HG02981 (cell line): ENCODE results near the gene AGR2.

Source experiments
- ATAC-seq: cut with Tn5 transposase; IDR thresholded peaks from one replicate; pipeline ENCODE4 v1.9.1; 2021; ENCODE audit warnings: mild to moderate bottlenecking, moderate library complexity; ENCODE audit not compliant: unreplicated experiment

AGR2 gene

GRCh38 chr7:16813232-16813616 lies 8.4 kb upstream of the AGR2 start:
- ATAC-seq = no peak

DNA sequence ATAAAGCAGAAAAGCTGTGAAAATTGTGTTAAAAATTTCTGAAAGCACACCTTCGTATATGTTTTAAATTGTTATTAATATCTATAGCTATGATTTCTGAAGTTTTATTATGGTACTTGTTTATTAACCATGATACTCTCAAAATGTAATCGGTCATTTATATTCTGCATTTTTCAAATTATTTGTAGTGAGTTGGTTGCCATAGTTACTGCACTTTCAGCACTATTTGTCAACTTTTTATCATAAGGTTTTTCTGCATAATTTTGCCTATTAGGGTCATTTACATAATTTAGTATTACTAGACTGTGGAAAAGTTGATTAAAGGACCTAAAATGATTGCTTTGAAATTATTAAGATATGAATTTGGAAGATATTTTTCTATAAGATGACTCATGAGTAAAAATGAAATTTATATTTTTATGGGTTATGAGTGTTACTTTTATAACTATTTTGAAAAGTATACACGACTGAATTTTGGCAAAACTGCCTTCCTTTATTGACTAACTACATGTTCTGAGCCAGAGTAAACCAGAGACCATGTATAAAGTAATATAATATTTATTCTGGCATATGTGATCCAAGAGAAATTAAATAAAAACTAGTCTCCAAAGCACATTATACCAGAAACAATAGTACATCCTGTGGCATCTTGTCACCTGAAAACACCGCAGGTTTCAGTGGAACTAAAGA lies 7.9 kb upstream of the AGR2 start:
- no peak for ATAC-seq

DNA sequence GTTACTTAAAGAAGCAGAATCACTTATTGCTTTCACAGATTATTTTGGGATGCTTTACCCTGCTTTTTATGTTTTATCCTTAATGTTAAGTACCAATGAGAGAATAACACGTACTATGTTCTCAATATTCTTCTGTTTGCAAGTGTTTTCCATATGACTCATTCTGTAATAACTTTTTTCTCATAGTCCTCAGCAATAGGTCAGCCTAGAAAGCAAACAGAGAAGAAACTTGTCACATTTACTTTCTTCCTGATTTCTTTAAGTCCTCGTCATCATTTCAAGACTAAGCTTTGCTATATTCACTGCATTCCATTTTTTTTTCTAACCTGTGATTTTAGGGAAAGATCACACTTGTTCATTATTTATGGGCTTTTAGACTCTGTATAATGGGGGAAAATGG lies 6.8 kb upstream of the AGR2 start:
- ATAC-seq = no peak

GRCh38 chr7:16810573-16810972 lies 5.8 kb upstream of the AGR2 start:
- no peak for ATAC-seq

DNA sequence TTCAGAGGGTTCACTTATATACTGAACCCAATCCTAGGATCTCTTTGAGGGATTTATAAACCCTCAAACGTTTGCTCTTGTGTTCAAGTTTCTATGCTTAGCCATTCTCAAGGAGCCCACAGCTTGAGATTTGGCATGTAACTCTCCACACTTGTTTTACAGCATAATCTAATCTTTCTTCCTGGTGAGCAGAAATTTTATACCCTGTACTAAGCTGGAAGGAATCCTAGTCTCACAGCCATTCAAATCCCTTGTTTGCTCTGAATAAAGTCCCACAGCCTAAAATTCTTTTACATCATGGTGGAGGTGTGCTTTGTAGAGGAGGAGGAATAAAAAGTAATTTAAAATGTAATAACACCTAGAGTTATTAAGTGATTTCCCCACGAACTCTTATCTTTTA lies 5.3 kb upstream of the AGR2 start:
- ATAC-seq = no peak

- no peak for ATAC-seq
Observed at GRCh38 chr7:16805441-16805840, 642 bp upstream of the AGR2 start.

DNA sequence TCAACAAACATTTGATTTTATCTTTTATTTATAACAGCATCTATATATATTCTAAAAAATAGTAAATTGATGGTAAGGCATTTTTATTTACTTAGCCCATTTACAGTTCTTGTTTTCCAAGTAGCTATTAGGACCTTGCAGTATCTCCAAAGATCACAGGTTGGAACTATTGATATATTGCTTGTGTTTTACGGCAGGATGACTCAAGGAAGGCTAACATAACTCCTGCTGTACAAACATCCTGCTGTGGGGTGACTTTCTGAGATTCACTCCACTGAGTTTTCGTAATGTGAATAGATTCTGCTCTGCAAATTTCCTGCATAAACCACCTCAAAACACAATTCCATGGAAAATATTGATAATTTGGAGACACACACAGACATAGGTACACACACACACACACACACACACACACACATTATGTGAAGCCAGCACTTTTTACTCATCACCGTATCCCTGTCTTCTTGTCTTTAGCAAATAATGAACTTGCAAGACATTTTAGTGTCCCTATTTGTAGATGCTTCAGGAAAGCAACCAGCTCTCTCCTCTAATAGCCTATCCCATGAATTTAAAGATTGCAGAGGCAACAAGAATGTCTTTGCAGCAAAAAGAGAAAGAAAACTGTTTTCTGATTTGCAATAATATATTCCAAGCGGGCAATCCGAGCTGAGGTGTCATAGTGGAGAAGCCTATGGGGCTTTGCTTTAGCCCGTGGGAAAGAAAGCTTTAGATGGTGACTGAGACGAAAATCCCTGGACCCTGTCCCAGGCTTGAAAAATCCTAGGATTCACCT lies 722 bp downstream of the AGR2 start:
- no peak for ATAC-seq

DNA sequence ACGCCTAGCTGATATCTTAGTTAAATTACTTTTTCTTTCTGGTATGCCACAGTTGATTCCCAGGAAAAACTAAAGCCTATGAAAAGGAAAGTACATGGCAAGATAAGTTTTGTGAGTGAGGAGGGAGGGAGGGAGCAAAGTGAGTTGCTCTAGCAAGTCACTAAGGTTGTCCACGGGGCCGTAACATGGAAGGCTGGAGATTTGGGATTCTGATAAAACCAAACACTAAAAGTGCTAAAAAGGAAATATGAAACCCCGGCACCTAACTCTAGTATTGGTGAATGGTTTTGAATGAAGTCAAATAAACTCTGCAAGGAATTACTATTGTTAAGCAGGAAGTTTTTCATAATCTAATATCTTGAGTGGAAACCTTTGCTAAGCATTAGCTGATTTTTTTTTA lies 1.7 kb downstream of the AGR2 start:
- no peak for ATAC-seq

DNA sequence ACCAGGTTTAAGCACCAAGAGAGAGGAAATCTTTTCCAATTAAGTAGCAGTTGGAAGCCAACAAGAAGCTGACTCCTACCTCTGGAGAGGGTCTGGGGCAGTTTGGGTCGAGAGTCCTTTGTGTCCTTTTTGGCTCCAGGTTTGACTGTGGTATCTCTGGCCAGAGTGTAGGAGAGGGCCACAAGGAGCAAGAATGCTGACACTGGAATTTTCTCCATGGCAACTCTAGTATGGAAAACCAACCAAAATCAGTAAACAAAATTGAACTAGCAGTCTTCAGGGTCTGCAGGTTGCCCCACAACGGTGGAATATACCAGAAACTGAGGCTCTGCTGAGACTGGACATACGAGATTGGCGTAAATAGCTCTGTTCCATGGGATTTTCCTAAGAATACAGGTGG lies 3.2 kb downstream of the AGR2 start:
- ATAC-seq = no peak

- ATAC-seq = peak; percentile 76
Observed at GRCh38 chr7:16801111-16801542, 3.7 kb downstream of the AGR2 start.

DNA sequence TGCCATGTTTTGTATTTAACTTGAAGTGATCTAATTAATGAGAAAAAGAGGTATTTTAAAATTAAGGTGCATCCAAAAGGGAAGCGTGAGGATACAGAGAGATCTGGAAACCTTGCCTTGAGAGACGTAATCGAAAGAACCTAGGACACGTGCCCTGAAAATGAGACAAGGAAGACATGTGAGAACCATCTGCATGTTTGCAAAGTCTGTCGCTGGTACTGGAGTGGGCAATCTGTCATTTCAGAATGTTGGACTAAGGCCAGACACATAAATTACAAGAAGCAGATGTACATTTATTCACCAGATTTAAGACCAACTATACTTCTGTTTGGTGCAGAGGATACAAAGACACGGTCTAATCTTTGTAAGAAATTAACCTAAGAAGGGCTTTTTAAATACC lies 9.2 kb downstream of the AGR2 start:
- no peak for ATAC-seq

DNA sequence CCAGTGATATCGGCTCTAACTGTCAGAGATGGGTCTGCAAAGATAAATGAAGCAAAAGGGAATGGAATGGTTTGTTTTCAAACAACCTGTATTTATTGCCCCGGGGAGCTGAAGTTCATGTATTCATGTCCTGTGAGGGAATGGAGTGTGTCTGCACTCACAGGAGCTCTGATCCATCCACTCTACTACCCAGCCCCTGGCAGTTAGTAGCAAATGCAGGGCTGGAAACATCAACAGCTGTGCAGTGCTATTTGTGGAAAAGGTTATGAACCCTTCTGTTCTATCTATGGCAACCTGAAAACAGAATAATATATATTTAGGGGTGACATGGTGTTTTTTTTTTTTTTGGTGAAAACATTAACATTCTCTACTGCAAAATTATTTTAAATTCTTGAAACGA lies 9.8 kb downstream of the AGR2 start:
- no peak for ATAC-seq

- no peak for ATAC-seq
Observed at GRCh38 chr7:16791905-16792698, 12.7 kb downstream of the AGR2 start.

GRCh38 chr7:16791071-16791470 lies 13.7 kb downstream of the AGR2 start:
- no peak for ATAC-seq

- no peak for ATAC-seq
Observed at GRCh38 chr7:16787127-16787526, 17.7 kb downstream of the AGR2 start.

GRCh38 chr7:16786257-16786656 lies 18.5 kb downstream of the AGR2 start:
- ATAC-seq = no peak

- ATAC-seq = no peak
Observed at GRCh38 chr7:16785846-16786245, 19.0 kb downstream of the AGR2 start.

GRCh38 chr7:16785321-16785720 lies 19.5 kb downstream of the AGR2 start:
- ATAC-seq = no peak

DNA sequence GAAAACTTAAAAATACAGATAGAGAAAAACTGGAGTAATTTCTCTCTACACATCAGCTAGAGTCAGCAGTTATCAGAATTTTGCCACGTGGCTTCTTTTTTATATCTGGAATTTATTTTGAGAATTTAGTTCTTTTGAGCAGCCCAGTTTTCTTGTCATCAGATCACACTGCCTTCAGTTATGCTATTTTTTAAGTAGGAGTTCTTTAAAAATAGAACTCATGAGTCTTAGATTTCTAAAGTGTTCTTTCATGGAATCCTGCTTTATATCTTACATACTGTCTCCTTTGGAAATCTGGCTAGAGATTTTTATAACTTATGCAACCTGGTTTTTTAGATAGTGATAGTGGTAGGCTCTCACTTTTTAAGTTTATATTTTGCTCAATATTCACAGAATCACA lies 24.2 kb downstream of the AGR2 start:
- ATAC-seq = no peak

- no peak for ATAC-seq
Observed at GRCh38 chr7:16779051-16779450, 25.7 kb downstream of the AGR2 start.

GRCh38 chr7:16778476-16778875 lies 26.3 kb downstream of the AGR2 start:
- ATAC-seq = no peak

DNA sequence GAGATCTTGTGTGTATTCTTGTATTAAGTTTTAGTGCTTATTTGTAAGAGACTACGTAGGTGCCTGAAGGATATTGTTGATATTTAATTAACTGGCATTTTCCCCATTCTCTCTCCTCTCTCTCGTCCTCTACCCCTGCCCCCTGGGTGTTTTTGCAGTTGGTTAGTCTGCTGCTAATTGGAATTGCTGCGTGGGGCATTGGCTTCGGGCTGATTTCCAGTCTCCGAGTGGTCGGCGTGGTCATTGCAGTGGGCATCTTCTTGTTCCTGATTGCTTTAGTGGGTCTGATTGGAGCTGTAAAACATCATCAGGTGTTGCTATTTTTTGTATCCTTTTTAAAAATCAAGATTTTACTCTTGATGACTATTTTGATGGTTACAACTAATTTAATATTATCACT lies 28.7 kb downstream of the AGR2 start:
- ATAC-seq = no peak
